ENCODE measurements around the gene STAB2.
"Not testable (repeated sequence)": the region's sequence is repeated elsewhere in the genome, so short reads cannot be mapped to it uniquely, and the experiment has no call there.

Gene STAB2

GRCh38 chr12:103589517-103589916, 2.4 kb downstream of the STAB2 start:
- DNase-seq, result no peak

- DNase-seq, result no peak
These were observed 3.2 kb downstream of the STAB2 start for GRCh38 chr12:103590271-103590670.

- DNase-seq, result no peak
These were observed 9.9 kb downstream of the STAB2 start for GRCh38 chr12:103596981-103597380.

GRCh38 chr12:103599274-103599673, 12.2 kb downstream of the STAB2 start:
- no peak for DNase-seq

GRCh38 chr12:103600967-103601728, 14.1 kb downstream of the STAB2 start:
- no peak for DNase-seq

GRCh38 chr12:103620395-103620794, 33.3 kb downstream of the STAB2 start:
- no peak for DNase-seq

- no peak for DNase-seq
These were observed 36.6 kb downstream of the STAB2 start for GRCh38 chr12:103623716-103624115.

- DNase-seq, result no peak
These were observed 39.4 kb downstream of the STAB2 start for GRCh38 chr12:103626498-103626897.

- no peak for DNase-seq
These were observed 40.2 kb downstream of the STAB2 start for GRCh38 chr12:103627189-103627855.

GRCh38 chr12:103632554-103633216, 45.6 kb downstream of the STAB2 start:
- DNase-seq, result peak; percentile 28

- no peak for DNase-seq
These were observed 47.7 kb downstream of the STAB2 start for GRCh38 chr12:103634732-103635131.

- DNase-seq, result no peak
These were observed 48.3 kb downstream of the STAB2 start for GRCh38 chr12:103635419-103635818.

- no peak for DNase-seq
These were observed 49.9 kb downstream of the STAB2 start for GRCh38 chr12:103637021-103637420.

- no peak for DNase-seq
These were observed 50.4 kb downstream of the STAB2 start for GRCh38 chr12:103637429-103637828.

GRCh38 chr12:103639983-103640382, 52.9 kb downstream of the STAB2 start:
- no peak for DNase-seq

- no peak for DNase-seq
These were observed 53.3 kb downstream of the STAB2 start for GRCh38 chr12:103640410-103640809.

- DNase-seq, result no peak
These were observed 53.8 kb downstream of the STAB2 start for GRCh38 chr12:103640831-103641230.

- no peak for DNase-seq
These were observed 55.3 kb downstream of the STAB2 start for GRCh38 chr12:103642240-103642864.

- no peak for DNase-seq
These were observed 58.1 kb downstream of the STAB2 start for GRCh38 chr12:103645202-103645601.

- no peak for DNase-seq
These were observed 60.2 kb downstream of the STAB2 start for GRCh38 chr12:103647267-103647666.

GRCh38 chr12:103652808-103653207, 65.7 kb downstream of the STAB2 start:
- no peak for DNase-seq

- DNase-seq, result not testable (repeated sequence)
These were observed 66.6 kb downstream of the STAB2 start for GRCh38 chr12:103653568-103654173.

- DNase-seq, result no peak
These were observed 67.7 kb downstream of the STAB2 start for GRCh38 chr12:103654816-103655215.

All from activated naive CD4-positive, alpha-beta T cell treated with Interleukin-2 at 50 U/mL for 16 hours (primary cell).